ENCODE data around the gene CAMSAP1. TPM values are rescaled to one million over a fixed set of nuclear protein-coding genes. Genes with fewer than 3 reads are reported as not detected.
A peak's percentile ranks its signal among the peaks of the same experiment; 100 is the strongest.

CAMSAP1 gene
- total RNA-seq, 1 experiment from 2014 or later: 52.7 TPM

GRCh38 chr9:135826188-135826545 lies 81.2 kb downstream of the CAMSAP1 start:
- Histone ChIP-seq H3K27me3 (ENCODE audit: insufficient read depth, low read length) (no peaks in the 10 kb centered on the region), H3K79me1 (ENCODE audit: insufficient read depth, low read depth, low read length, poor library complexity, severe bottlenecking) (no peaks in the 10 kb centered on the region), H3K14ac (ENCODE audit: insufficient read depth, low read length) (no peak overlapping the region), H3K79me2 (ENCODE audit: insufficient read depth, low read length) (peaks cover 2% of the 10 kb centered on the region; the same call in 1 of the 2 replicates), H2BK15ac (ENCODE audit: low read depth, low read length) (no peak overlapping the region), H3K4me2 (ENCODE audit: insufficient read depth, insufficient read length, low read length) (no peak overlapping the region), H3K9ac (ENCODE audit: extremely low read depth, insufficient read length, low read length) (no peak overlapping the region), H3K9me3 (ENCODE audit: control insufficient read depth, low read depth, low read length) (no peaks in the 10 kb centered on the region), H3K23me2 (ENCODE audit: insufficient read length, low read depth, low read length, poor library complexity, severe bottlenecking) (no peaks in the 10 kb centered on the region), H3K23ac (ENCODE audit: insufficient read length, low read depth, low read length) (no peak overlapping the region), H3K56ac (ENCODE audit: insufficient read length, low read depth, low read length) (no peak overlapping the region), H2AFZ (ENCODE audit: low read length) (no peak overlapping the region), H2BK20ac (ENCODE audit: low read depth, low read length, poor library complexity, severe bottlenecking) (no peak overlapping the region), H3K27ac (ENCODE audit: insufficient read length, low read depth, low read length) (no peak overlapping the region), H3K4ac (ENCODE audit: low read depth, low read length) (no peak overlapping the region), H2AK5ac (ENCODE audit: insufficient read length, low read length) (no peak overlapping the region), H4K91ac (ENCODE audit: insufficient read length, low read depth, low read length) (no peak overlapping the region), H4K8ac (replicated peaks; ENCODE audit: insufficient read length, low read depth, low read length) (no peak overlapping the region), H3K18ac (ENCODE audit: insufficient read length, low read depth, low read length) (no peak overlapping the region), H2BK120ac (ENCODE audit: low read depth, low read length, poor library complexity, severe bottlenecking) (no peak overlapping the region), H2BK5ac (ENCODE audit: insufficient read length, low read length) (no peak overlapping the region), H4K20me1 (ENCODE audit: control insufficient read depth, insufficient read depth, insufficient read length) (peaks cover 2% of the 10 kb centered on the region), H2BK12ac (ENCODE audit: insufficient read length, low read depth, low read length) (no peak overlapping the region), H3K4me1 (ENCODE audit: insufficient read depth, low read length) (no peaks in the 10 kb centered on the region), H3T11ph (ENCODE audit: low read length) (no peak overlapping the region), H4K5ac (ENCODE audit: insufficient read length, low read depth, low read length) (no peak overlapping the region)
- peaks cover 6% of the 10 kb centered on the region in 2 experiments for H3K4me1 Mint-ChIP-seq
- no peaks in the 10 kb centered on the region for H3K27me3 Mint-ChIP-seq (ENCODE audit: low read depth)
- H3K36me3 Mint-ChIP-seq (ENCODE audit: insufficient read depth in 1 of 3, low read depth in 3 of 3): peaks cover 38 to 62% (median 50%) of the 10 kb centered on the region in 3 experiments; a peak in 6 of 7 replicates
- no peak overlapping the region for H3K4me3 Mint-ChIP-seq
- DNase-seq: no peak
- peak overlapping the region; percentile 30 to 91 (median 70); a peak in 2 of 7 replicates for H3K27ac Mint-ChIP-seq
- TF ChIP-seq CTCF (conservative IDR thresholded peaks at IDR 0.05): no peak
- H3K9me3 Mint-ChIP-seq: no peaks in the 10 kb centered on the region
- no CpG with 5 or more reads among the region's 14 CpGs for WGBS (ENCODE audit: extremely low coverage, insufficient read length, low lambda C conversion rate)

All from H9 (cell line).